Central memory CD8-positive, alpha-beta T cell (primary cell): ENCODE results near the gene OR52N5.

Experiments
- ATAC-seq: fragments of 150-1000 bp; cut with Tn5 transposase; replicated peaks from 2 replicates; pipeline ENCODE4 v1.10.0; 2022; ENCODE audit warnings: mild to moderate bottlenecking, moderate FRiP score, moderate number of reproducible peaks; ENCODE audit not compliant: poor library complexity, severe bottlenecking; ENCODE audit errors: extremely low read depth
- DNase-seq, 2 donors: peaks; one replicate each; pipeline ENCODE4 v3.0.0; 2021; ENCODE audit warnings: low spot score in 2 of 2
- H3K27ac Mint-ChIP-seq: one replicate; pipeline ENCODE4 v1.8.0; 2022; ENCODE audit warnings: low read depth, mild to moderate bottlenecking, moderate library complexity, mixed read lengths
- H3K27me3 Mint-ChIP-seq: one replicate; pipeline ENCODE4 v1.8.0; 2022; ENCODE audit warnings: mixed read lengths
- H3K36me3 Mint-ChIP-seq: one replicate; pipeline ENCODE4 v1.8.0; 2022; ENCODE audit warnings: mild to moderate bottlenecking, moderate library complexity, mixed read lengths; ENCODE audit not compliant: insufficient read depth
- H3K4me1 Mint-ChIP-seq: one replicate; pipeline ENCODE4 v1.8.0; 2022; ENCODE audit warnings: mixed read lengths
- H3K4me3 Mint-ChIP-seq: one replicate; pipeline ENCODE4 v1.8.0; 2022; ENCODE audit warnings: mild to moderate bottlenecking, moderate library complexity, mixed read lengths
- H3K9me3 Mint-ChIP-seq: one replicate; pipeline ENCODE4 v1.8.0; 2022; ENCODE audit warnings: mixed read lengths

The OR52N5 gene

DNA sequence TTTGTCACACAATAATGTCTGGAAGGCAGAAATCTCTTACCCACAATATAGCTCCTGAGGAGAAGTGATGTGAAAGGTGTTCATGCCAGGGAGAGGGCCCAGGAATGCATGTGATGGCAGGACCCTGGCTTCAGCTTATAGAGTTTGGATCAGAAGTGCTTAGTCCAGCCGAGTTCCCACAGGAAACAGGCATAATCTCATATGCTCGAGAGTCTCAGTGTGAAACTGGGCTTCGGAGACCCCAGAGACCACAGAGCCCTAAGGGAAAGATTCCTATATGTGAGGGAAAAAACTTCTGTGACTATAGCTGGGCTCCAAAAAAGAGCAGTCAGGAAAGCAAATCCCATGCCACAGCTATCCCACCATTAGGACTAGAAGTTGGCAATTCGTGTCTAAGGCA, at the start of gene OR52N5:
OR52N5 (minus strand) TSS at position 101 of the 400 bp plus-strand sequence. CDS start 4,721 bp downstream, outside the sequence.
- Mint-ChIP-seq H3K27me3 (peaks cover 37% of the 10 kb centered on the region), H3K9me3 (no peaks in the 10 kb centered on the region), H3K4me1 (no peaks in the 10 kb centered on the region), H3K27ac (no peak within 1 kb of the TSS), H3K4me3 (no peak within 1 kb of the TSS), H3K36me3 (no peaks in the 10 kb centered on the region)
- DNase-seq (no peak), ATAC-seq (no peak)

DNA sequence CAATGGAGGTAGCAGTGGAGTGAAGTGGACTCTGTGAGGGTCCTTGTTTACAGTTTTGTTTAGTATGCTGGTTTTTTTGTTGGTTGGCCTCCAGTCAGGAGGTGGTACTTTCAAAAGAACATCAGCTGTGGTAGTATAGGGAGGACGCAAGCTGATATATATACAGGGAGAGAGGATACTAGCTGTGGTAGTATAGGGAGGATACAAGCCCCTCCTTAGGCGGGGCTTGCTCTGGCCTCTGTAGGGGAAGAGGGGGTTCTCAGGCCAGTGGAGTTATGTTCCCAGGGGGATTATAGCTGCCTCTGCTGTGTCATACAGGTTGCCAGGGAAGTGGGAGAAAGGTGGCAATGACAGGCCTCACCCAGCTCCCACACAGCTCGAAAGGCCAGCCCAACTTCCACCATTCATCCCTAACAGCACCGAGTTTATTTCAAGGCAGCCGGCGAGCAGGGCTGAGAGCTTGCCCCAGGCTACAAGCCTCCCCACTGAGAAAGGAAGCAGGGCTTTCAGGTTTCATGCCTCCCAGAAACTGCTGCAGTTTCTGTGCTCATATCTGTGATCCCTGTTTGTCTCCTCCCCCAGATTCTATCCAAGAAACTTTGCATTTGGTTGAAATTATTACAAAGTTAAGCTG, 48.2 kb upstream of the OR52N5 start:
- no peak overlapping the region for H3K4me3 Mint-ChIP-seq
- no peaks in the 10 kb centered on the region for H3K36me3 Mint-ChIP-seq
- H3K27me3 Mint-ChIP-seq, result peaks cover 26% of the 10 kb centered on the region
- no peaks in the 10 kb centered on the region for H3K9me3 Mint-ChIP-seq
- H3K27ac Mint-ChIP-seq, result no peak overlapping the region
- ATAC-seq (no peak), DNase-seq (no peak)
- no peaks in the 10 kb centered on the region for H3K4me1 Mint-ChIP-seq

GRCh38 chr11:5818245-5818886, 35.2 kb upstream of the OR52N5 start:
- H3K36me3 Mint-ChIP-seq, result no peaks in the 10 kb centered on the region
- H3K27ac Mint-ChIP-seq, result peak overlapping the region; percentile 84
- H3K4me1 Mint-ChIP-seq, result peaks cover 7% of the 10 kb centered on the region
- DNase-seq, result no peak
- H3K27me3 Mint-ChIP-seq, result no peaks in the 10 kb centered on the region
- H3K4me3 Mint-ChIP-seq, result peak overlapping the region; percentile 52
- no peaks in the 10 kb centered on the region for H3K9me3 Mint-ChIP-seq
- ATAC-seq, result peak; percentile 19

DNA sequence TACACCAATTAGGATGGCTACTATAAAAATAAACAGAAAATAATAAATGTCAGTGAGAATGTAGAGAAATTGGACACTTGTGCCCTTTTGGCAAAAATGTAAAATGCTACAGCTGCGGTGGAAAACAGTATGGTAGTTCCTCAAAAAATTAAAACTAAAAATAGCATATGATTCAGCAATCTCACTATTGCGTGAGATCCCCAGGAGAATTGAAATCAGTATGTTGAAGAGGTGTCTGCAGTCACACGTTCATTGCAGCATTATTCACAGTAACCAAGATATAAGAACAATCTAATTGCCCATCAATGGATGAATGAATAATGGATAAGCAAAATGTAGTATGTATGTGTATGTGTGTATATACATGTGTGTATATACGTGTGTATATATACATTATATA, 32.4 kb upstream of the OR52N5 start:
- no peaks in the 10 kb centered on the region for H3K9me3 Mint-ChIP-seq
- H3K4me3 Mint-ChIP-seq, result no peak overlapping the region
- H3K4me1 Mint-ChIP-seq, result peaks cover 7% of the 10 kb centered on the region
- H3K36me3 Mint-ChIP-seq, result no peaks in the 10 kb centered on the region
- ATAC-seq (no peak), DNase-seq (no peak)
- H3K27me3 Mint-ChIP-seq, result no peaks in the 10 kb centered on the region
- H3K27ac Mint-ChIP-seq, result no peak overlapping the region

- Mint-ChIP-seq H3K27me3 (peaks cover 32% of the 10 kb centered on the region), H3K36me3 (no peaks in the 10 kb centered on the region), H3K4me1 (peaks cover 13% of the 10 kb centered on the region), H3K4me3 (no peak overlapping the region), H3K9me3 (no peaks in the 10 kb centered on the region), H3K27ac (no peak overlapping the region)
- ATAC-seq (no peak), DNase-seq (no peak)
These were observed 27.0 kb upstream of the OR52N5 start for GRCh38 chr11:5809905-5810795.

- Mint-ChIP-seq H3K9me3 (no peaks in the 10 kb centered on the region), H3K4me3 (peak overlapping the region; percentile 81), H3K4me1 (peaks cover 13% of the 10 kb centered on the region), H3K27ac (no peak overlapping the region), H3K27me3 (peaks cover 34% of the 10 kb centered on the region), H3K36me3 (peaks cover 2% of the 10 kb centered on the region)
- ATAC-seq, result no peak
- DNase-seq, result no peak
These were observed 26.0 kb upstream of the OR52N5 start for GRCh38 chr11:5809122-5809519.

DNA sequence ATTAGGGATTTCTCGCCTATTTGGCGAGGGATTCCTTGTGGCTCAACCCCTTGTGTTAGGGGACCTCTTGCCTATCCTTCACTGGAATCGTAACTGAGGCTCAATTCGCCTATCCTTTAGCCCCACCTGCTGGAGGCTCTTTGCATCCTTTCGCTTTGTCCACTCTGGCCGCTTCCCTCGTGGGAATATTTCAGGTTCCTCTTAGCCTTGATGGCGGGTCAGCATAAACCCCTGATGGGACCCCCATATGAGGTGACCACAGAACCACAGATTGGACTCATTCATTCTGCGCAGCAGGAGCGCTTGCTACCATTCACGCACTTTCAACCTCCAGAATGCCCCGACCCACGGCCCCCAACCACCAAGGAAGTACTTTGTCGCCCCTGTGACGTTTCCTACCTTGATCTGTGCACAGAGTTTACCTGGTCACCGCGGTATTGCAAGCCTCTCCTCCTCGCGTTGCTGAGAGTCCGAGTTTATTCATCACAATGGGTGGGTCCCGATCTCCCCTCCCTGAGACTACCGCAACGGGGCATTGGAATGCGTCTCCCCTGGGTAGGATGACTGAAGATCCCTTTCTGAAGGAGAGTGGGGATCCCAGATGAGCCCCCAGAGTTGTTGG, 25.5 kb upstream of the OR52N5 start, which contains the start of gene OR52N2:
OR52N2 (plus strand) TSS at position 425 of the 622 bp plus-strand sequence. CDS start 11,412 bp downstream, outside the sequence.
- Mint-ChIP-seq H3K27me3 (peaks cover 39% of the 10 kb centered on the region), H3K4me3 (peak within 1 kb of the TSS; percentile 81), H3K9me3 (no peaks in the 10 kb centered on the region), H3K36me3 (peaks cover 2% of the 10 kb centered on the region), H3K27ac (no peak within 1 kb of the TSS), H3K4me1 (peaks cover 13% of the 10 kb centered on the region)
- DNase-seq (peak; percentile 50 to 62), ATAC-seq (peak; percentile 72)

DNA sequence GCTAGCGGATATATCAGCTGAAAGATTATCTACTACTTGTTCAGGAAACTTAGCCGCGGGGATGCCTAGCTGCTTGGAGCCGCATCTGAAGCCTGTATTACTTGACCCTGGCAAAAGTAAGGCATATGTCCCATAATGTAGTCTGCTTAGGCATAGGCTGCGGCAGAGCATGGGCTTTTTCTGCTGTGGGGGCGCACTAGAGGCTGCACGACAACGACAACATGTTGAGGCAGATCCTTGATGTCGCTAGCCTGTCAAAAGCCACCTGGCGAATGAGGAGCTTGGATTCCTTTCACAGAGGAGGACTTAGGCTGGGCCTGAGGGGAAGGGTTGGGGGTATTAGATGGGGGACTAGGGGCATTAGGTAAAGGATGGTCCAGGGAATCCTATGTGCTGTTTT, 24.4 kb upstream of the OR52N5 start:
- Mint-ChIP-seq H3K27ac (no peak overlapping the region), H3K4me3 (no peak overlapping the region), H3K9me3 (peaks cover 6% of the 10 kb centered on the region), H3K27me3 (peaks cover 49% of the 10 kb centered on the region), H3K36me3 (peaks cover 2% of the 10 kb centered on the region), H3K4me1 (peaks cover 13% of the 10 kb centered on the region)
- DNase-seq (no peak), ATAC-seq (no peak)

GRCh38 chr11:5803982-5804381, 20.8 kb upstream of the OR52N5 start:
- ATAC-seq, result no peak
- Mint-ChIP-seq H3K36me3 (peaks cover 2% of the 10 kb centered on the region), H3K9me3 (peaks cover 6% of the 10 kb centered on the region), H3K27me3 (peaks cover 59% of the 10 kb centered on the region), H3K4me1 (peaks cover 8% of the 10 kb centered on the region), H3K4me3 (no peak overlapping the region), H3K27ac (no peak overlapping the region)
- no peak for DNase-seq

GRCh38 chr11:5796541-5796940, 13.4 kb upstream of the OR52N5 start:
- no peaks in the 10 kb centered on the region for H3K36me3 Mint-ChIP-seq

DNA sequence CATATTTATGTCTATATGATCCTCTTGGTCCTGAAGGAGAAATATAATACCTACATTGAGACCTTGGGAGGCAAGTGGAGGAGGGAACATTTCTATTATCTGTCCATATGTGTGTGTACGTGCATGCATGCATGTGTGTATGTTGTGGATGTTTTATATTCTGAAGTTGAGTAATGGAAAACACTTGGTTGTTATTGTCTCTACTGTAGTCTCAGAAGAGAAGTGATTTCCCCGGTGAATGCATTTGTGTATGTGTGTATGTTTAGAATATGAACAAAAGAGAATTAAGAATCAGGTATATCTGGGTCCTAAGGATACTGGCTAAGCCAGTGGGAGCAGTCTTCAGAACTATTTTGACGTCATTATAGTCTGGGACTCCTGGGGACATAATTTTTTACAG, 8.0 kb upstream of the OR52N5 start, which contains the start of gene OR52N1:
OR52N1 (minus strand) TSS at position 101 of the 400 bp plus-strand sequence. CDS start 2,449 bp downstream, outside the sequence.
- Mint-ChIP-seq H3K36me3 (no peaks in the 10 kb centered on the region), H3K27ac (no peak within 1 kb of the TSS), H3K4me1 (no peaks in the 10 kb centered on the region), H3K27me3 (peaks cover 18% of the 10 kb centered on the region), H3K4me3 (no peak within 1 kb of the TSS), H3K9me3 (no peaks in the 10 kb centered on the region)
- DNase-seq (no peak), ATAC-seq (no peak)

More at GRCh38 chr11:5796541-5796940, 13.4 kb upstream of the OR52N5 start:
- Mint-ChIP-seq H3K9me3 (no peaks in the 10 kb centered on the region), H3K4me1 (no peaks in the 10 kb centered on the region), H3K27me3 (peaks cover 65% of the 10 kb centered on the region), H3K27ac (no peak overlapping the region), H3K4me3 (no peak overlapping the region)
- ATAC-seq, result no peak
- DNase-seq, result no peak

DNA sequence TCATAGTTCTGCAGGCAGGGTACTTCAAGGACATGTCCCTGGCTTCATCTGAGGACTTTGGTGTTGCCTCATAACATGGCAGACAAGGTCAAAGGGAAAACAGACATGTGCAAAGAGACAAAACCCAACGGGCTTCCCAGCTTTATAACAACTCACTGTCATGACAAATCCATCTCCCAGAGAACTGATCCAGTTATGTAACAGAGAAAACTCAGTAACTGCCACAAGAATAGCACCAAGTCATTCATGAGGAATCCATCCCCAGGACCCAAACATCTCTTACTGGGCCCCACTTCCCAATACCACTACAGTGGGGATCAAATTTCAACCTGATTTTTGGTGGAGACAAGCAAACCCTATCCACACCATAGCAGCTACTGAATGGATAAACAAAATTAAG, 16.1 kb downstream of the OR52N5 start:
- Mint-ChIP-seq H3K4me3 (no peak overlapping the region), H3K27me3 (no peaks in the 10 kb centered on the region), H3K4me1 (no peaks in the 10 kb centered on the region), H3K36me3 (no peaks in the 10 kb centered on the region), H3K27ac (no peak overlapping the region), H3K9me3 (no peaks in the 10 kb centered on the region)
- no peak for DNase-seq
- no peak for ATAC-seq
